HFFc6 (cell line): ENCODE results near the gene CNTN6. TPM values are rescaled to one million over a fixed set of nuclear protein-coding genes. Genes with fewer than 3 reads are reported as not detected.

Experiments
- DNase-seq: peaks from one replicate; pipeline ENCODE4 v3.0.0-alpha.2; 2018
- H3K27ac Mint-ChIP-seq: 2 replicates; pipeline ENCODE4 v1.8.0; 2020; ENCODE audit warnings: mild to moderate bottlenecking, mixed read lengths
- H3K27me3 Mint-ChIP-seq: 2 replicates; pipeline ENCODE4 v1.8.0; 2021; ENCODE audit warnings: mild to moderate bottlenecking, moderate library complexity, mixed read lengths; ENCODE audit not compliant: insufficient read depth
- H3K36me3 Mint-ChIP-seq: 2 replicates; pipeline ENCODE4 v1.8.0; 2021; ENCODE audit warnings: low read depth, mixed read lengths
- H3K4me1 Mint-ChIP-seq: 2 replicates; pipeline ENCODE4 v1.8.0; 2020; ENCODE audit warnings: low read depth, mixed read lengths
- H3K4me3 Mint-ChIP-seq: 2 replicates; pipeline ENCODE4 v1.8.0; 2020; ENCODE audit warnings: mild to moderate bottlenecking, moderate library complexity, mixed read lengths
- H3K9me3 Mint-ChIP-seq: 2 replicates; pipeline ENCODE4 v1.8.0; 2020; ENCODE audit warnings: mild to moderate bottlenecking, mixed read lengths
- total RNA-seq, 6 experiments: library from RNA; stranded (reverse); fragmentation: NEBNext Ultra II Directional; extraction: Animal tissue kit (Norgen Biotek cat#: 25700); gene quantifications; 2 replicates in 1 of 6; 3 replicates in 5 of 6; pipeline ENCODE4 v1.2.3, GENCODE V29; 2021
- TF ChIP-seq, protein P1 (sequence below): fragments of 200-600 bp; sonication (generic); IDR thresholded peaks from 2 replicates; pipeline ENCODE4 v1.5.0; 2021; ENCODE audit warnings: antibody characterized with exemption, mild to moderate bottlenecking

Gene CNTN6
- total RNA-seq, 6 experiments from 2014 or later = not detected

GRCh38 chr3:1251282-1252060, 158.6 kb downstream of the CNTN6 start:
- H3K9me3 Mint-ChIP-seq = peaks cover 42% of the 10 kb centered on the region

GRCh38 chr3:1252061-1252430, 159.2 kb downstream of the CNTN6 start:
- DNase-seq = no peak
- no peak overlapping the region for H3K27ac Mint-ChIP-seq
- no peak overlapping the region for H3K4me3 Mint-ChIP-seq
- peaks cover 38% of the 10 kb centered on the region for H3K9me3 Mint-ChIP-seq
- H3K36me3 Mint-ChIP-seq = no peaks in the 10 kb centered on the region; the same call in 1 of the 2 replicates
- H3K4me1 Mint-ChIP-seq = no peaks in the 10 kb centered on the region
- H3K27me3 Mint-ChIP-seq = no peaks in the 10 kb centered on the region
- TF ChIP-seq, protein P1, sequence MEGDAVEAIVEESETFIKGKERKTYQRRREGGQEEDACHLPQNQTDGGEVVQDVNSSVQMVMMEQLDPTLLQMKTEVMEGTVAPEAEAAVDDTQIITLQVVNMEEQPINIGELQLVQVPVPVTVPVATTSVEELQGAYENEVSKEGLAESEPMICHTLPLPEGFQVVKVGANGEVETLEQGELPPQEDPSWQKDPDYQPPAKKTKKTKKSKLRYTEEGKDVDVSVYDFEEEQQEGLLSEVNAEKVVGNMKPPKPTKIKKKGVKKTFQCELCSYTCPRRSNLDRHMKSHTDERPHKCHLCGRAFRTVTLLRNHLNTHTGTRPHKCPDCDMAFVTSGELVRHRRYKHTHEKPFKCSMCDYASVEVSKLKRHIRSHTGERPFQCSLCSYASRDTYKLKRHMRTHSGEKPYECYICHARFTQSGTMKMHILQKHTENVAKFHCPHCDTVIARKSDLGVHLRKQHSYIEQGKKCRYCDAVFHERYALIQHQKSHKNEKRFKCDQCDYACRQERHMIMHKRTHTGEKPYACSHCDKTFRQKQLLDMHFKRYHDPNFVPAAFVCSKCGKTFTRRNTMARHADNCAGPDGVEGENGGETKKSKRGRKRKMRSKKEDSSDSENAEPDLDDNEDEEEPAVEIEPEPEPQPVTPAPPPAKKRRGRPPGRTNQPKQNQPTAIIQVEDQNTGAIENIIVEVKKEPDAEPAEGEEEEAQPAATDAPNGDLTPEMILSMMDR = no peak

More at GRCh38 chr3:1251282-1252060, 158.6 kb downstream of the CNTN6 start:
- no peak overlapping the region for H3K27ac Mint-ChIP-seq
- H3K4me3 Mint-ChIP-seq = no peak overlapping the region
- no peaks in the 10 kb centered on the region; the same call in 1 of the 2 replicates for H3K36me3 Mint-ChIP-seq
- DNase-seq = no peak
- TF ChIP-seq, protein P1 = no peak
- no peaks in the 10 kb centered on the region for H3K4me1 Mint-ChIP-seq
- no peaks in the 10 kb centered on the region for H3K27me3 Mint-ChIP-seq

DNA sequence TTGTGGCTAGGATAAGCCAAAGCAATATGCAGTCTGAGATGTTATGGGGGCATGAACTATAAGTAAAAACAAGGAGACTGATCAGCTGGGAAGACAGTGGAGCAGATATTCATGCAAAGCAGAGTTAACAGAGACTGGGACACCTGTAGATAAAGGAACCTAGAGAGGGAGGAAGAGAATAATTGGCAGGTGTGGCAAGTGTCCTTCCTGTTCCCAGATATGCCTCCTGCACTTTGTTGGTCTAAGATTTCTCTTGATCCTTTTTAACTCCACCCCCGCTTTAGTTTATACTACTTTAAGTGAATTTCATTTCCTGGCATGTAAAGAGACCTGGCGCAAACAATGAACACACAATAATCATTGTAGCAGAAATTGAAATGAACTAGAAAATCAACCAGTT, 169.4 kb downstream of the CNTN6 start:
- Mint-ChIP-seq H3K4me1 (no peaks in the 10 kb centered on the region), H3K9me3 (peaks cover 41% of the 10 kb centered on the region), H3K27me3 (no peaks in the 10 kb centered on the region; the same call in 1 of the 2 replicates), H3K27ac (no peak overlapping the region), H3K36me3 (peaks cover 2% of the 10 kb centered on the region; the same call in 1 of the 2 replicates), H3K4me3 (no peak overlapping the region)
- no peak for DNase-seq
- TF ChIP-seq, protein P1 = no peak

GRCh38 chr3:1263121-1263520, 170.3 kb downstream of the CNTN6 start:
- TF ChIP-seq, protein P1 = no peak
- DNase-seq = no peak

DNA sequence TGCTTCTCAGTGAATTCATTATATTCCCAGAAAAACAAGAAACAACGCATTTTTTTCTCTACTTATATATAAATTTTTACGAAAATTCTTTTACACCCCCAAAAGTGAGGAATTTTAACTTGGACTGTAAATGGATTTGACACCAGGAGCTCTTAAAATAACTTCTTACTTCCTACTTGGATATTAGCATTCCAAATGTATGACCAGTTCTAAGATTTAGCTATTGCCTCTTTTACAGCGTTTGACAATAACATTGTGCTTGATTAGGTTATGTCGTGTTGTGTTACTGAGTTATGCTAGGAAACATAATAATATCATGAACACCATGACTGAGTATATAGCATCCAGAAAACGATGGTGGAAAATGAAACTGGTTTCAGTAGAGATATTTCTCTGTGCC, 177.0 kb downstream of the CNTN6 start:
- Mint-ChIP-seq H3K4me1 (no peaks in the 10 kb centered on the region), H3K4me3 (no peak overlapping the region), H3K27ac (no peak overlapping the region), H3K36me3 (peaks cover 5% of the 10 kb centered on the region; the same call in 1 of the 2 replicates), H3K27me3 (no peaks in the 10 kb centered on the region), H3K9me3 (peaks cover 57% of the 10 kb centered on the region)
- TF ChIP-seq, protein P1 = no peak
- DNase-seq = no peak

More at GRCh38 chr3:1263121-1263520, 170.3 kb downstream of the CNTN6 start:
- Mint-ChIP-seq H3K4me3 (no peak overlapping the region), H3K36me3 (peaks cover 5% of the 10 kb centered on the region; the same call in 1 of the 2 replicates), H3K27me3 (no peaks in the 10 kb centered on the region; the same call in 1 of the 2 replicates), H3K4me1 (no peaks in the 10 kb centered on the region), H3K27ac (no peak overlapping the region), H3K9me3 (peaks cover 34% of the 10 kb centered on the region)
